GM10266 (cell line): ENCODE results near the gene TRAT1.

ENCODE experiments used
- DNase-seq: peaks from one replicate; pipeline ENCODE4 v3.0.0; 2012; ENCODE audit errors: extremely low spot score
- CTCF ChIP-seq: IDR thresholded peaks from 2 replicates; pipeline ENCODE4 v1.5.1; 2012; ENCODE audit warnings: mild to moderate bottlenecking, low read depth; ENCODE audit not compliant: control insufficient read depth, insufficient read depth; ENCODE audit errors: missing control alignments

Gene TRAT1

GRCh38 chr3:108883373-108883772 lies 60.8 kb downstream of the TRAT1 start:
- no peak for DNase-seq
- TF ChIP-seq CTCF = no peak

DNA sequence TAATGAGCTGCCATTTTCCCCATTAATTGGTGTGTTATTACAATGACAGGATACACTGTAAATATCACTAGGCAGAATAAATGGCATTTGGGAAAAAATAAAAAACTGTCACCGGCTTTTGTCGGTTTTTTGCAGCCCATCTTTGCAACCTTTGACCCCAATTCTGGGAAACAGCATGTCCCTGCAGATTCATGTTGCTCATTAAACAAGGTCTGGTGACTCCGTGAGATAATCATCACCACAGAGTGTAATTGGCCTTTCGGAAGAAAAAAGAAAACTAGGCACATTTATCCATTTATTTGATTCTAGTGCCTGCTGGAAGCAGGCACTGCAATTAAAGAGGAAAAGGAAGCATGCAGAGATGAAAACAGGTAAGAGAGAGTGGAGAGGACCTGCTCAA lies 64.5 kb downstream of the TRAT1 start:
- DNase-seq = no peak
- TF ChIP-seq CTCF = no peak

GRCh38 chr3:108887777-108888176 lies 65.2 kb downstream of the TRAT1 start:
- no peak for TF ChIP-seq CTCF
- DNase-seq = no peak

GRCh38 chr3:108891833-108892232 lies 69.2 kb downstream of the TRAT1 start:
- no peak for TF ChIP-seq CTCF
- no peak for DNase-seq

DNA sequence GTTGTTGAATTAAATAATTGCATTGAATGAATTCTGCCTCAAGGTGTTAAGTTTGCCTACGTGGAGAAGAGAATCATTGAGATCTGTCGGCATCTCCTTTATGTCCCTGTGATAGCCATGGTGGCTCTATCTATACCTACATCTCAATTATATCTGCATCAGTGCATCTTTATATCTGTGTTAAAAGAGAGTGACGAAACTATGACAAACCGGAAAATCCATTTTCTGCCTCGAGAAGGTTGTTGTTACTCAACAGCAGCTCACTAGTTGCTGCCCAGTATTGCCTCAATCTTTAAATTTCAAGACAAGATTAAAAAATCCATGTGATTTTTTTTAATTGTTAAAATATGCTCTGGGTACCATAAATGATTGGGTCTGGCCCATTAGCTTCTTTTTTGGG lies 72.4 kb downstream of the TRAT1 start:
- no peak for DNase-seq
- TF ChIP-seq CTCF = no peak

GRCh38 chr3:108897883-108898282 lies 75.3 kb downstream of the TRAT1 start:
- no peak for TF ChIP-seq CTCF
- no peak for DNase-seq

DNA sequence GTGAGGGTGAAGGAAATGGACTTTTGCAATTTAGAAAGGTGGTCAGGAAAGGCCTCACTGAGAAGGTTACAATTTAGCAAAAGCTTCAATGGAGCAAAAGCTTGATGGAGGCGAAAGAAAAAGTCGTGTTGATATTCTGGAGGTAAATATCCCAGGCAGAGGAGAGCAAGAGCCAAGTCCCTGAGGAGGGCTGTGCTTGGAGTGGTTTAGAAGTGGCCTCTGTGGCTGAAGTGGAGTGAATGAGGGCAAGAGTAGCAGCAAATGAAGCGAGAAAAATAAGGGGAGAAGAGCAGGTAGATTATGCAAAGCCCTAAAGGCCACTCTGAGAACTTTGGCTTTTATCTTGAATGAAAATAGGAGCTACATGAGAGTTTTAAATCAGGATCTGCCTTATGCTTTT lies 76.9 kb downstream of the TRAT1 start:
- no peak for DNase-seq
- no peak for TF ChIP-seq CTCF
